UCSD-AML1 (cell line): ENCODE measurements around the gene ETFRF1.

Source experiments
- DNase-seq: peaks from one replicate; lab custom pipeline; 2025; ENCODE audit not compliant: unreplicated experiment; lab: John Stamatoyannopoulos, UW

The ETFRF1 gene

GRCh38 chr12:25208554-25208953, 13.5 kb downstream of the ETFRF1 start:
- DNase-seq: no peak

GRCh38 chr12:25213338-25213737, 18.3 kb downstream of the ETFRF1 start:
- DNase-seq: no peak

DNA sequence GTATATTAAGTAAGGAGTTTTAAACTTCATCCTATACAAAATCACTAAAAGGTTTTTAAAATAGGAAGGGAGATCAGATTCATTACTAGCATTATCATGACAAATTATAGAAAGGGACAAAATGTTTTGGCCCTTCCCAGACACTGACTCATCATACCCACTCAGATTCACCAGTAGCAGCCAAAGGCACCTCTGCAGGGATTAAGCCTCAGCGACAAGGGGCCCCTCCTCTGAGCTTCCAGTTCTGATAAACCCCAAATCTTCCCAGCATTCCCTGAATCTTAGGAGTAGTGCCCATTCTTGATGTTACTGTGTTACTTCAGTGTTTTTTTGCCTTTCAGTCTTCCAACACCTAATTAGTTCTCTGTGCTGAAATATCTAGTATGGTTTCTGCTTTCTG, 41.2 kb downstream of the ETFRF1 start:
- DNase-seq: no peak

GRCh38 chr12:25236626-25237025, 41.6 kb downstream of the ETFRF1 start:
- no peak for DNase-seq

DNA sequence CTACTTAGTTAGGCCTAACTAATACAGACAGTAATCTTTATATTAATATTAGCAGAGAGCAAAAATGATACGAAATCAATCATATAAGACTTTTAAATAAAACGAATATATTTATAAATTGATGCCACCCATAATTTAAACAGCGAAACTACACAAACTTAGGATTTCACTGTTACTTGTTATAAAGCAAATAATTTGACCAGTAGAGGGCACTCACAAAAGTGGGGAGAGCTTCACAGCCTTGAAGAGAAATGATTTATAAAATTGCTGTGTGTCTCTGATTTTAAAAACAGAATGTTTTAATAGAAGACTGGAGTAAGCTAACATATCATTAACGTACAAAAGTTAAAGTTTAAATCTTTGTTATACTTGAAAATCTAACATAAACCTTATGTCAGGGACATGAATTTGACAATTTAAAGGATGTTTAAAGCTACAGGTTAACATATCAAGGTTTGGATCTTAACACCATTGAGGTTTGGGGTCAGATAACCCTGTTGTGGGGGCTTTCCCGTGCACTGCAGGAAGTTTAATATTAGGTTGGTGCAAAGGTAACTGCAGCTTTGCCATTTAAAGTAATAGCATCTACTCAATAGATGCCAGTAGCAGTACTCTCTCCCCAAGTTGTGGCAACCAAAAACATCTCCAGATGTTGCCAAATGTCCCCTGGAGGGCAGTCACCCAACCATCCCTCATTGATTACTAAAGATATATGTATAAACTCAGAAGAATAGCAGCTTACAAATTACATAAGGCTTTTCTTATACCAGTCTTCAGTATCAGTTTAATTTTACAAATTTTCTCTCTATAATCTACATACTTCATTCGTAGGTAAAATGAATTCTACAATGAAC, 46.4 kb downstream of the ETFRF1 start:
- no peak for DNase-seq

DNA sequence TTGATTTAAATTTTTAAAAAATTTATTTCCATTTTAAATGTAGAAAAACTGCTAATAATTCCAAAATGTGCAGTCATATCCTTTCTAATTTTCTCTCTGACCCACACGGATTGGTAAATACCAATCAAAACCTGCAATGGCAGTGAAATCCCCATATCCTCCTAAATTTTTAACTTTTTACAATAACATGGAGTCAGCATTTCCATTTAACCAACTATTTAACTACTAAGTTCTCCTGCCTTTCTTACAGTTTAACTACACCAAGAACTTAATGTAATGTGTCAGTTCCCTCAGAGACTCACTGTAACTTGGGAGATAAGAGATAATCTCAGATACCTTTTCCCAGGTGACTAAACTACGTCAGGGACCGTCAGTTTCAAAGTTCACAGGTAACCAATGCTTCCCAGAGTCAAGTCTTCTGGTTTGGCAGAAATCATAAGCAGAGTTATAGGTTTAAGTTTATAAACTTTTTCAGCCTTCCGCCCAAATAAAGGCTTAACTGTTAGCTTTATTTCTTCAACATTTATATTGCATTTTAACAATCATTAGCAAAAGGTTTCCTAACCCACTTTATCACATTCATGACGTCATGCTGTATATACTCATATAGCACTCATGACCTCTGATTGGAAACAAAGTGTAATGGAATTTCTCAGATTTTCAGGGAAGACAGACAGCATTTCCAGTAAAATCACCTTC, 48.1 kb downstream of the ETFRF1 start:
- DNase-seq: no peak

DNA sequence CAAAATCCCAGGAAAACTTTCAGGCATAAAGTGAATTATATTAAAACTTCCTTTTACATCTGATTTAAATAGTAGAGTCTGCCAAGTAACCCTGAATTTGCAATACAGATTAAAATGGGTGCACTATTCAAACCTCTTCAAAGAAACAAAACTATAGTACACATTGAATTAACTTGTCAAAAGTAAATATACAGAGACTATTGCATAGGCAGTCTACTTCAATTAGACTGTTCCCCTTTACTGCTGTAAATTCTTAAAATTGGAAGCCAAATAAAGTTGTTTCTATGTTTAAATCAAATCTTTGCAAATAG, 48.6 kb downstream of the ETFRF1 start:
- no peak for DNase-seq

- DNase-seq: no peak
Measured at GRCh38 chr12:25245491-25245890, 50.5 kb downstream of the ETFRF1 start.

DNA sequence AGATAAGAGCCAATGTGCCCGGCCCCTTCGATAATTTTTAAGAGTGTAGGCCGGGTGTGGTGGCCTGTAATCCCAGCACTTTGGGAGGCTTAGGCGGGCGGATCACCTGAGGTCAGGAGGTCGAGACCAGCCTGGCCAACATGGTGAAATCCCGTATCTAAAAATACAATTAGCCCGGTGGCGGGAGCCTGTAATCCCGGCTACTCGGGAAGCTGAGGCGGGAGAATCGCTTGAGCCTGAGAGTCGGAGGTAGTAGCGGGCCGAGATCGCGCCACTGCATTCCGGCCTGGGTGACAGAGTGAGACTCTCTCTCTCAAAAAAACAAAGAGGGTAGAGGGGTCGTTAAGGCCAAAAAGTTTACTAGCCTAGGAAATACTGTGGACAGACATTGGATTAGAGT, 53.1 kb downstream of the ETFRF1 start:
- no peak for DNase-seq

DNA sequence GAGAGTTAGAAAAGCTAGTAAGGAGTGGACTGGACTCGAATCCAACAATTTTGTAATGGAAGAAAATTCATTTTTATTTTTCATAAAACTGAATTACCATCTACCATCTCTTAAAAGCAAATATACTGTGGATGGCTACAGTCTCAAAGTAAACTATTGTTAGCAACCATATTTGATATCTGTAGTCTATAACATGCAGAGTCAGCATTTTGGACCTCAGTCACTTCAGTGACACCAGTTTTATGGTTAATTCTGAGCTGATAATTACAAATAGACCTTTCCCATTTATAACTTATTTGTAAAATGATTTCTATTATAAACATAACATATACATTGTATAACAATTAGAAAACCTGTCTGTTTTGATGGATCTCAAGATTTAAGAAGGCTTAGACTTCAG, 53.7 kb downstream of the ETFRF1 start:
- no peak for DNase-seq

DNA sequence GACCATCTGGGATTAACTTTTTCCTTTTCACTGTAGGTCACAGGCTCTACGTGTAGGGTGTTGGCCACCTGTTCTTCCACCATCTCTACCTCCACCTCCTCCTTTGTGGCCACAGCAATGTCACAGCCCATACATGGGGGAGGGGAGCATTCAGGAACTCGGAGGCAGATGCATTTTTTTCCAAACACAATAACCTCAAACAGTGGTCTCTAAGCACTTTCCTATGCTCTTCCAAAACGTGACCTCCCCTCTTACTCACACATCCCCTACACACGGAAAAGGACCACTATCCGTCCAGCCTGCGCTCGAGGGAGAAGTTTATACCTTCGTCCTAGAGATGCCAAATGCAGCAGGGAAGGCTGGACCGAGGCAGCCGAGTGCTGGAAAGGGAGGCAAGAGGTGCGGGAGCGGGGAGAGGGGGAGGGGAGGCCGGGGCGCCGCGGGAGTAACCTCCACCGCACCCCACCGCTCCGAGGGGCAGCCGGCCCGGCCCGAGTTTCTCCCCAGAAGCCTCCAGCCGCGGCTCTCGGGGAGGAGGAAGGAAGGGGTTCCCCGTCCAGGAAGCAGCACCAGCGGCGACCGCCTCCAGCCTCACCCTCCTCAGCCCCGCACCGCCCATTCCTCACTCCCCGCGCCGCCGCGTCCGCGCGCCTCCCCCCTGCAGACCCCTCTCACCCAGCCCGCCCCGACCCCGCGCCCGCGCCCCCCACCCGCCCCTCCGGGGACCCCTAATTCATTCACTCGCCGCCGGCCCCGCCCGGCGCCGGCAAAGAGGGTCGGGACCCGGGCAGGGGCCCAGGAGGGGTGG, 55.1 kb downstream of the ETFRF1 start:
- peak; percentile 51 for DNase-seq

- peak; percentile 95 for DNase-seq
Measured at GRCh38 chr12:25250744-25251730, 56.0 kb downstream of the ETFRF1 start, which contains the start of gene KRAS. Gene KRAS (minus strand): TSS chr12:25250929.

DNA sequence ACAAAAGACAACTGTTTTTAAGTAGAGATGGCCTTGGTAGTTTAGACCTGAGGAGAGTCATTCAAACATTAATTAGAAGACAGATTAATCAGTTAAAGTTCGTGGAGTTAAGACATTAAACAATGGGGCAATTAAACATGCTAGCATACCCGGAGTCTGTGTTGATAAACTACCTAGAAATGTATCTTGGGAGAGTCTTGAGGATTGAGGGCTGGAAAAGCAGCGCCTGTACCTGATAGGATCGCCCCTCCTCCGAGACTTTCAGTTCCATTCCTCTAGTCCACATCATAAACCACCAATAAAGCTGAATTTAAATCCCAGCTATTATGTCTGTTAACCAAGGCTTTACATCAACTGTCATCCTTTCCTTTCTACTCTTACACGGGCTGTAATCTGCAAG, 56.7 kb downstream of the ETFRF1 start:
- no peak for DNase-seq

DNA sequence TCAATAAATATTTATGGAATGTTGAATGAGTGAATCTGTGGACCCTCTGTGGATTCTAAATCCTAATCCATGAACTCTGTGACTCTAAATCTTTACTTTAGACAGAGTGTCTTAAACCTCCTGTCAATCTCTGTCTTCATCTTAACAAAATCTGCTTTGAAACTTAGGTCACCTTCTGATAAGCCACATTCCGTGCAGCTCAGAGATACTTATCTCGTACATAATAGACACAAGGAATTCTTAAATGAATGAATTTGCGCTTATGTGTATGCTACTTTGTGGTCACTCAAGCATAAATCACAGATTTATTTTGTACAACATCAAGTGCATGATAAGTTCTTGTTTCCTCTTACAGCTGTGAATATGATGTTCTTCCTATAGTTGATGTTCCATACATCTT, 57.9 kb downstream of the ETFRF1 start:
- DNase-seq: no peak

DNA sequence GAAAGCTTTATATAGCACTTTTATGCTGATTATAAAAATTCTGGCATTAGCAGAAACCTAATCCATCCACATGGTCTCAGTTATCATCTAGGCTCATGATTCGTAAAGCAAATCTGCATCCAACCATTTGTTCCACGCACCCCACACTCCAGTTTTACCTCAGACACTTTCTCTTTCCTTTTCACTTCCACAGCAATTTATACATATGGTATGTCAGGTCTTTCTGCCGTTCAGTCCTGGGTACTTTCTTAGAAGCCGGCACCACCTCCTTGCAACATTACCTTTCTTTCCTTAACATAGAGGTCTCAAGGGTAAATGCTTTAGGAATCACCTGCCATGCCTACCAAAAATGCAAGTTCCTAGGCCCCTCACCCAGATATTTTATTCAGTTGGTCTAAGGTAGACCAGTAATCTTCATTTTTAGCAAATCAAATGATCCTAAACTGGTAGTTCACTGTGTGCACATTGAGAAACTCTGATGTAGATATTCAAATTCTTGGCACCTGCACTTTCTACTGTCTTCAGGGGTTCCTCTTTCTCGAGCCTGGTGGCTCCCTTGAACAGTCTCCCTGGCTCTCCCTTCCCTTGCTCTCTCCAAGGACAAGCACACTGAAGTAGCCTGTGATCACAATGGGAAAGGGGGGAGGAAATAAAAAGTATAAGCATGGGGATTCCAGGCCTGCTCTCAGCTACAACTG, 58.5 kb downstream of the ETFRF1 start:
- no peak for DNase-seq

GRCh38 chr12:25254271-25254880, 59.3 kb downstream of the ETFRF1 start:
- DNase-seq: no peak
